Osteoblast (primary cell): ENCODE results near the gene MYEOV. TPM values are rescaled to one million over a fixed set of nuclear protein-coding genes. Genes with fewer than 3 reads are reported as not detected.
A peak's percentile ranks its signal among the peaks of the same experiment; 100 is the strongest.

ENCODE experiments used
- DNase-seq: peaks from one replicate; pipeline ENCODE4 v3.0.0; 2011; ENCODE audit warnings: low spot score, mixed read lengths; ENCODE audit not compliant: insufficient read length; ENCODE audit errors: missing footprints
- H2AFZ ChIP-seq: 2 replicates; pipeline ENCODE4 v1.6.0; 2011; ENCODE audit warnings: mild to moderate bottlenecking, low read length
- H3K27ac ChIP-seq: 2 replicates; pipeline ENCODE4 v1.5.1; 2011; ENCODE audit warnings: mild to moderate bottlenecking, low read depth, low read length, moderate library complexity
- H3K27me3 ChIP-seq: 2 replicates; pipeline ENCODE4 v1.6.0; 2012; ENCODE audit warnings: mild to moderate bottlenecking, control low read depth, inconsistent platforms, low read length, moderate library complexity; ENCODE audit not compliant: insufficient read depth
- H3K36me3 ChIP-seq: 2 replicates; pipeline ENCODE4 v1.5.1; 2011; ENCODE audit warnings: mild to moderate bottlenecking, low read length, control low read depth, moderate library complexity; ENCODE audit not compliant: insufficient read depth
- H3K4me1 ChIP-seq: 2 replicates; pipeline ENCODE4 v1.5.1; 2011; ENCODE audit warnings: mild to moderate bottlenecking, low read length, control low read depth, moderate library complexity; ENCODE audit not compliant: insufficient read depth
- H3K4me2 ChIP-seq: 2 replicates; pipeline ENCODE4 v1.6.0; 2011; ENCODE audit warnings: mild to moderate bottlenecking, low read length; ENCODE audit not compliant: insufficient read depth
- H3K4me3 ChIP-seq: fragments of 200-600 bp; sonication (generic); 3 replicates; pipeline ENCODE4 v1.5.1; 2012; ENCODE audit warnings: mild to moderate bottlenecking, low read length, inconsistent platforms; ENCODE audit not compliant: insufficient read depth
- H3K79me2 ChIP-seq: 2 replicates; pipeline ENCODE4 v1.6.0; 2012; ENCODE audit warnings: mild to moderate bottlenecking, low read length, control low read depth, inconsistent platforms; ENCODE audit not compliant: insufficient read depth
- H3K9me3 ChIP-seq: 2 replicates; pipeline ENCODE4 v1.5.1; 2011; ENCODE audit warnings: low read depth, low read length, control low read depth
- H4K20me1 ChIP-seq: 2 replicates; pipeline ENCODE4 v1.6.0; 2012; ENCODE audit warnings: mild to moderate bottlenecking, low read length, control low read depth; ENCODE audit not compliant: insufficient read depth
- total RNA-seq: library from RNA; depleted of rRNA; stranded (reverse); fragments of >200 nt; gene quantifications from 2 replicates; pipeline ENCODE4 v1.2.3, GENCODE V29; 2012
- TF ChIP-seq, protein P1 (sequence below): IDR thresholded peaks from 2 replicates; pipeline ENCODE4 v1.5.1; 2011; ENCODE audit warnings: mild to moderate bottlenecking, low read depth, low read length, moderate library complexity; ENCODE audit errors: extremely low read depth

The MYEOV gene
- total RNA-seq, 1 donor, result 1.4 TPM

DNA sequence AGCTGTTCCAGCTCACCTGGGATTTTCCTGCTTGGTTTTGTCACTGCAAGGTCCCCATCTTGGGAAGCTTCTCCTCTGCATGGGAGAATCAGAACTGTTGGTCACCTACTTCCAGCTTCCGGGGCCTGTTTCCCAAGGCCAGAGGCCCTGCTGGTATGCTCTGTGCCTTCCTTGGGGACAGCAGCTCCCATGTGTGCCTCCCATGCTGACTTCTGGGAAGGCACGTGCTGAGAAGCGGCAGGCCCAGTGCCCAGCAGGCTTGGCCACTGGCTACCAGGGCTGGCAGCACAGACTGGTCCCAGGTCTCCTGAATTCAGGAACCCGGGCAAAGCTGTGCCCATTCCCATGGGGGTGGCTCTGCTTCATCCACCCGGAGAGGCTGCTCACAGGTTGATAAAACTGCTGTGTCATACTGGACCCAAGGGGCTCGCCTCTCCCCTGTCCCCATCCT, 33.8 kb downstream of the MYEOV start:
- TF ChIP-seq, protein P1, sequence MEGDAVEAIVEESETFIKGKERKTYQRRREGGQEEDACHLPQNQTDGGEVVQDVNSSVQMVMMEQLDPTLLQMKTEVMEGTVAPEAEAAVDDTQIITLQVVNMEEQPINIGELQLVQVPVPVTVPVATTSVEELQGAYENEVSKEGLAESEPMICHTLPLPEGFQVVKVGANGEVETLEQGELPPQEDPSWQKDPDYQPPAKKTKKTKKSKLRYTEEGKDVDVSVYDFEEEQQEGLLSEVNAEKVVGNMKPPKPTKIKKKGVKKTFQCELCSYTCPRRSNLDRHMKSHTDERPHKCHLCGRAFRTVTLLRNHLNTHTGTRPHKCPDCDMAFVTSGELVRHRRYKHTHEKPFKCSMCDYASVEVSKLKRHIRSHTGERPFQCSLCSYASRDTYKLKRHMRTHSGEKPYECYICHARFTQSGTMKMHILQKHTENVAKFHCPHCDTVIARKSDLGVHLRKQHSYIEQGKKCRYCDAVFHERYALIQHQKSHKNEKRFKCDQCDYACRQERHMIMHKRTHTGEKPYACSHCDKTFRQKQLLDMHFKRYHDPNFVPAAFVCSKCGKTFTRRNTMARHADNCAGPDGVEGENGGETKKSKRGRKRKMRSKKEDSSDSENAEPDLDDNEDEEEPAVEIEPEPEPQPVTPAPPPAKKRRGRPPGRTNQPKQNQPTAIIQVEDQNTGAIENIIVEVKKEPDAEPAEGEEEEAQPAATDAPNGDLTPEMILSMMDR, result no peak
- H3K36me3 ChIP-seq, result no peaks in the 10 kb centered on the region
- H3K79me2 ChIP-seq, result peaks cover 54% of the 10 kb centered on the region
- H3K27me3 ChIP-seq, result no peaks in the 10 kb centered on the region
- no peaks in the 10 kb centered on the region for H4K20me1 ChIP-seq
- H3K4me2 ChIP-seq, result no peak overlapping the region
- no peak overlapping the region for H2AFZ ChIP-seq
- H3K4me1 ChIP-seq, result peaks cover 2% of the 10 kb centered on the region
- no peak overlapping the region for H3K4me3 ChIP-seq
- H3K9me3 ChIP-seq, result no peaks in the 10 kb centered on the region
- no peak for DNase-seq
- no peak overlapping the region for H3K27ac ChIP-seq

DNA sequence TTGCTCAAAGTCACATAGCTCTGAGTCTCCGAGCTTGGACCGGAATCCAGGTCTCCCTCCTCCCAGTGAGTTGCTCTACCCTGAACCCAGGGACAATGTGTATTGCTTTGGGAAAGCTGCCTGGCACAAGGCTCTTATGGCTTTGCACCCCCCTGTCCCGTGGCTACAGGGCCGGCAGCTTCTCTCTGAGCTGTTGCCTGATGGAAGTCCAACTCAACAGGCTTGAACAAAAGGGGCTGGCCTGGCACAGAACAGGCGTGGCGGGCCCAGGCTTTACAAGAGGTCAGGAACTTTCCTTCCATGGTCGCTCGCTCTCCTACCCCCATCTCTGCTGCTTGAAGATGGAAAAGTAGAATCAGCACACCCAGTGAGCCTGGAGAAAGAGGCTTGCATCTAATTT, 34.3 kb downstream of the MYEOV start:
- H3K27ac ChIP-seq, result no peak overlapping the region
- H3K4me3 ChIP-seq, result no peak overlapping the region
- H3K79me2 ChIP-seq, result peaks cover 53% of the 10 kb centered on the region
- H2AFZ ChIP-seq, result no peak overlapping the region
- H3K27me3 ChIP-seq, result no peaks in the 10 kb centered on the region
- H3K4me2 ChIP-seq, result no peak overlapping the region
- no peaks in the 10 kb centered on the region for H3K36me3 ChIP-seq
- H3K9me3 ChIP-seq, result no peaks in the 10 kb centered on the region
- TF ChIP-seq, protein P1, result no peak
- H4K20me1 ChIP-seq, result no peaks in the 10 kb centered on the region
- no peaks in the 10 kb centered on the region for H3K4me1 ChIP-seq
- no peak for DNase-seq

DNA sequence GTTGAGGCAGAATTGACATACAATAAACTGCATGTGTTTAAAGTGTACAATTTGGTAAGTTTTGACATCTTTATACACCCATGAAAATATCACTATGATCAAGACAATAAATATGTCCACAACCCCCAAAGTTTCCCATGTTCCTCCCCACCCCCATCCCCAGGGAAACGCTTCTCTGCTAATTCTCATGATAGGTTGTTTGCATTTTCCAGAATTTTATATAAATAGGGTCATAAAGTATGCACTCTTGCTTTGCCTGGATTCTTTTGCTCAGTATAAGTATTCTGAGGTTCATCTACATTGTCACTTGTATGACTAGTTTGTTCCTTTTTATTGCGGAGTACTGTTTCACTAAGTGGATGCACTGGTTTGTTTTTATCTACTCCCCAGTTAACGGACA, 35.6 kb downstream of the MYEOV start:
- TF ChIP-seq, protein P1, result no peak
- no peak for DNase-seq
- no peaks in the 10 kb centered on the region for H4K20me1 ChIP-seq
- H3K9me3 ChIP-seq, result no peaks in the 10 kb centered on the region
- peaks cover 45% of the 10 kb centered on the region for H3K79me2 ChIP-seq
- no peak overlapping the region for H3K27ac ChIP-seq
- no peaks in the 10 kb centered on the region for H3K4me1 ChIP-seq
- no peak overlapping the region for H3K4me2 ChIP-seq
- no peak overlapping the region for H2AFZ ChIP-seq
- no peaks in the 10 kb centered on the region for H3K36me3 ChIP-seq
- H3K27me3 ChIP-seq, result no peaks in the 10 kb centered on the region
- no peak overlapping the region for H3K4me3 ChIP-seq

DNA sequence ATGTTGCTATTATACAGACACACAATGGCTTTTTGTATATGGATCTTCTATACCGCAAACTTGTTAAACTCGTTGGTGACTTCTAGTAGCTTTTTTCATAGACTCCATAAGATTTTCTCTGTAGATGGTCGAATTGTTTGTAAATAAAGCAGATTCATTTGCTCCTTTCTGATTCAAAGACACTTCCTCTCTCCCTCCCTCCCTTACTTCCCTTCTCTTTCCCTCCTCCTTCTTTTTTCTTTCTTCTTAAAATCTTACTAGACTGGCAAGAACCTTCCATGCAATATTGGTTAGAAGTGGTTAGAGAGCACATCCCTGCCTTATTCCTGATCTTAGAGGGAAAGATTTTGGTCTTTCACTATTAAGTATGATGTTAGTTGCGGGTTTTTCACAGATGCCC, 36.4 kb downstream of the MYEOV start:
- no peak overlapping the region for H3K4me3 ChIP-seq
- no peaks in the 10 kb centered on the region for H3K27me3 ChIP-seq
- peaks cover 37% of the 10 kb centered on the region for H3K79me2 ChIP-seq
- no peak for DNase-seq
- no peaks in the 10 kb centered on the region for H3K4me1 ChIP-seq
- TF ChIP-seq, protein P1, result no peak
- H4K20me1 ChIP-seq, result no peaks in the 10 kb centered on the region
- no peaks in the 10 kb centered on the region for H3K36me3 ChIP-seq
- H2AFZ ChIP-seq, result peak overlapping the region; percentile 2
- H3K27ac ChIP-seq, result no peak overlapping the region
- H3K4me2 ChIP-seq, result no peak overlapping the region
- no peaks in the 10 kb centered on the region for H3K9me3 ChIP-seq
